ENCODE measurements around the gene KIF5B. TPM values are rescaled to one million over a fixed set of nuclear protein-coding genes. Genes with fewer than 3 reads are reported as not detected.

Gene KIF5B
- total and polyA plus RNA-seq, 9 of the 15 experiments (the other 6 are each of a cell fraction or from before 2014, with no cell fraction given), result 24.4 to 94.4 (median 68.9) TPM

GRCh38 chr10:32005050-32005449, 51.2 kb downstream of the KIF5B start (continued):
- TF ChIP-seq REST (IDR thresholded peaks at IDR 0.05; ENCODE audit: borderline replicate concordance) (peak; percentile 77), REST (CRISPR knock-in tag; IDR thresholded peaks at IDR 0.05; ENCODE audit: low read depth) (no peak), SNAPC5 (CRISPR knock-in tag; IDR thresholded peaks at IDR 0.05) (no peak), UBTF (IDR thresholded peaks at IDR 0.05; ENCODE audit: borderline replicate concordance in 1 of 2, low read depth in 2 of 2, low read length in 2 of 2) (no peak), NR2F6 (CRISPR knock-in tag; IDR thresholded peaks at IDR 0.05) (no peak), ZNF589 (CRISPR knock-in tag; IDR thresholded peaks at IDR 0.05; ENCODE audit: low read depth) (no peak), GTF2F1 (IDR thresholded peaks at IDR 0.05; ENCODE audit: low read depth, low read length) (no peak), MAX (CRISPR knock-in tag; IDR thresholded peaks at IDR 0.05) (no peak), TEAD1 (CRISPR knock-in tag; IDR thresholded peaks at IDR 0.05) (no peak), POLR2AphosphoS5 (IDR thresholded peaks at IDR 0.05; ENCODE audit: control insufficient read depth, insufficient read depth, low read depth, low read length) (0 out of 2 replicates have a peak, but pooled peaks have one; percentile 3), ZC3H11A (IDR thresholded peaks at IDR 0.05; ENCODE audit: low read depth, low read length) (no peak), MAZ (CRISPR knock-in tag; conservative IDR thresholded peaks at IDR 0.05 in 1 of 2, IDR thresholded peaks at IDR 0.05 in 1 of 2) (no peak), SLC30A9 (CRISPR knock-in tag; IDR thresholded peaks at IDR 0.05) (no peak), KAT7 (CRISPR knock-in tag; IDR thresholded peaks at IDR 0.05; ENCODE audit: borderline replicate concordance) (no peak), HMBOX1 (IDR thresholded peaks at IDR 0.05) (peak; percentile 85), RBM34 (IDR thresholded peaks at IDR 0.05; ENCODE audit: borderline replicate concordance, insufficient read depth, low read length) (no peak), ZNF3 (CRISPR knock-in tag; IDR thresholded peaks at IDR 0.05) (no peak)

All from K562 (cell line).